Measurements from ENCODE around the gene NINJ1.

Gene NINJ1, protein sequence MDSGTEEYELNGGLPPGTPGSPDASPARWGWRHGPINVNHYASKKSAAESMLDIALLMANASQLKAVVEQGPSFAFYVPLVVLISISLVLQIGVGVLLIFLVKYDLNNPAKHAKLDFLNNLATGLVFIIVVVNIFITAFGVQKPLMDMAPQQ

DNA sequence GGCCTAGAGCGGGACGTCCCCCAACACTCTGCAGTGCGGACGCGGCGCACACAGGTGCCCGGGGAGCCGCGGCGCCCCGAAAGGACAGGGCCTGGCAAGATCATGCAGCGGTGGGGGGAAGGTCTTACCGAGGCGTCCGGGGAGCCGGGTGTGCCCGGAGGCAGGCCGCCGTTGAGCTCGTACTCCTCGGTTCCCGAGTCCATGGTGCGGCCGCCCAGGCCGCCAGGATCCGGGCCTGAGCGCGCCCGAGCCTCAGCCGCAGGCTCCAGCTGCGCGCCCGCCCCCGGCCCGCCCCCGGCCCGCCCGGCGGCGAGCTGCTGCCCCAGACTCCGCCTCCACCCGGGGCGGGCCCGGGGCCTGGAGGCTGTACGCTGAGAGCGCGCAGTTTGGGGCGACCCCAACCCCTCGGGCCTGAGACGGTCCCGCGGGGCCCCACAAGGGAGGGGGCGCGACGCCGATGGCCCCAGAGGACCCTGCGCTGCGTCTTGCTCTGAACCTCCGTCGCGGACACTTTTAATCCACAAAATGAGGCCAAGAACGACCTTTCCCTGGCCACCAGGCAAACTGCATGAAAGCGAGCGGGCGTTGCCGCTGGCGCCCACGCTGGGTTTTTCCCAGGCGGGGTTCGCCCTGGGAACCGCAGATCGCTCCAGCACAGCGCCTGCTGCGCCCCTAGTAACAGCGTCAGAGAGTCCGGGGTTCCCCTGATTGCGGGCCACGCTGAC, at the start of gene NINJ1:
Gene NINJ1, minus strand, starts transcription at position 237 of the 725 bp plus-strand sequence. Its CDS starts 34 bp downstream, at position 203.
- TF ChIP-seq, protein P1, sequence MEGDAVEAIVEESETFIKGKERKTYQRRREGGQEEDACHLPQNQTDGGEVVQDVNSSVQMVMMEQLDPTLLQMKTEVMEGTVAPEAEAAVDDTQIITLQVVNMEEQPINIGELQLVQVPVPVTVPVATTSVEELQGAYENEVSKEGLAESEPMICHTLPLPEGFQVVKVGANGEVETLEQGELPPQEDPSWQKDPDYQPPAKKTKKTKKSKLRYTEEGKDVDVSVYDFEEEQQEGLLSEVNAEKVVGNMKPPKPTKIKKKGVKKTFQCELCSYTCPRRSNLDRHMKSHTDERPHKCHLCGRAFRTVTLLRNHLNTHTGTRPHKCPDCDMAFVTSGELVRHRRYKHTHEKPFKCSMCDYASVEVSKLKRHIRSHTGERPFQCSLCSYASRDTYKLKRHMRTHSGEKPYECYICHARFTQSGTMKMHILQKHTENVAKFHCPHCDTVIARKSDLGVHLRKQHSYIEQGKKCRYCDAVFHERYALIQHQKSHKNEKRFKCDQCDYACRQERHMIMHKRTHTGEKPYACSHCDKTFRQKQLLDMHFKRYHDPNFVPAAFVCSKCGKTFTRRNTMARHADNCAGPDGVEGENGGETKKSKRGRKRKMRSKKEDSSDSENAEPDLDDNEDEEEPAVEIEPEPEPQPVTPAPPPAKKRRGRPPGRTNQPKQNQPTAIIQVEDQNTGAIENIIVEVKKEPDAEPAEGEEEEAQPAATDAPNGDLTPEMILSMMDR (IDR thresholded peaks at IDR 0.05; ENCODE audit: insufficient read depth, low read depth, low read length, missing control alignments), result no peak
- H3K4me3 ChIP-seq (ENCODE audit: low read length), result peak within 1 kb of the TSS; percentile 62
- peak; percentile 80 for DNase-seq (ENCODE audit: low read depth)

DNA sequence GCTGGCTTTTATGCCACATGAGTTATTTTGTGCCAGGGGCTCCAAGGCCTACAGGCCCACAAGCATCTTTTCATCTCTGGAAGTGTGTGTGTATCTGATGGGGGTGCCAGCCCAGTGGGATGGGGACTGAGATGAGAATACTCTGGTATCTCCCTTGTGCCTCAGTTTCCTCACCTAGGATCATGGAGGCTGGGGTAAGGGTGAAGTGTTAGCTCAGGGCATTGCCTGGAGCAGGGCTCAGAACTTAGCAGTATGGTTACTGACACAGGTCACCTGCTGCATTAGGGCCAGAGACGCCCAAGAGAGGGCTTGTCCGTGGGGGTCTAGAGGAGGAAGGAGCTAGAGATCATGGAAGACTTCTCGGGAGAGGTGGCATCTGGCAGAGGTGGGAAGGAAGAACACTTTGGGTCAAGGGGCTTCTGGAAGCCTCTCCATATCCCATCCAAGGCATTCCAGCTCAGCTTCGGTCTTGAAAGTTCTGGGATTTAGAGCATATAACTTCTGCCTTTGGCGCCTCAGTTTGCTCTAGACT, 49.1 kb upstream of the NINJ1 start:
- no peak for DNase-seq (ENCODE audit: low read depth)
- H3K4me3 ChIP-seq (ENCODE audit: low read length), result no peak overlapping the region
- TF ChIP-seq, protein P1 (IDR thresholded peaks at IDR 0.05; ENCODE audit: insufficient read depth, low read depth, low read length, missing control alignments), result no peak

DNA sequence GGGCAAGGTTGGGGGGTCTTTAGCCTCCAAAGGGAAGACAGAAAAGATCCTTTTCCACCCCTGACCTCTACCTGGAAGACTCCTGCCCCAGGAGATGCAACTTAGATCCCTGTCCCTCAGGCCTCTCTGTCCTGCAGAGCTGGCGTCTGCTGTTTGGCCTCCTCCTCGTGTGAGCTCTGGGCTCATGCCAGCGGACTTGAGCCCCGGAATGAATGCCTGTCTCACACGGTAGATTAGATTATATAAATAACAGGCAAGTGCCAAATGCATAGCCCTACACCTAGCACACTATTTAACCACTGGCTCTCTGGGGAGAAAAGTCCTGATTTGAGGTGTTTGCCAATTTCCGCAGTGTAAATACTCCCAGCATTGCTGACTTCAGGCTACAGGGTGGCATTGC, 48.5 kb upstream of the NINJ1 start:
- DNase-seq (ENCODE audit: low read depth), result no peak
- H3K4me3 ChIP-seq (ENCODE audit: low read length), result no peak overlapping the region
- TF ChIP-seq, protein P1 (IDR thresholded peaks at IDR 0.05; ENCODE audit: insufficient read depth, low read depth, low read length, missing control alignments), result no peak

DNA sequence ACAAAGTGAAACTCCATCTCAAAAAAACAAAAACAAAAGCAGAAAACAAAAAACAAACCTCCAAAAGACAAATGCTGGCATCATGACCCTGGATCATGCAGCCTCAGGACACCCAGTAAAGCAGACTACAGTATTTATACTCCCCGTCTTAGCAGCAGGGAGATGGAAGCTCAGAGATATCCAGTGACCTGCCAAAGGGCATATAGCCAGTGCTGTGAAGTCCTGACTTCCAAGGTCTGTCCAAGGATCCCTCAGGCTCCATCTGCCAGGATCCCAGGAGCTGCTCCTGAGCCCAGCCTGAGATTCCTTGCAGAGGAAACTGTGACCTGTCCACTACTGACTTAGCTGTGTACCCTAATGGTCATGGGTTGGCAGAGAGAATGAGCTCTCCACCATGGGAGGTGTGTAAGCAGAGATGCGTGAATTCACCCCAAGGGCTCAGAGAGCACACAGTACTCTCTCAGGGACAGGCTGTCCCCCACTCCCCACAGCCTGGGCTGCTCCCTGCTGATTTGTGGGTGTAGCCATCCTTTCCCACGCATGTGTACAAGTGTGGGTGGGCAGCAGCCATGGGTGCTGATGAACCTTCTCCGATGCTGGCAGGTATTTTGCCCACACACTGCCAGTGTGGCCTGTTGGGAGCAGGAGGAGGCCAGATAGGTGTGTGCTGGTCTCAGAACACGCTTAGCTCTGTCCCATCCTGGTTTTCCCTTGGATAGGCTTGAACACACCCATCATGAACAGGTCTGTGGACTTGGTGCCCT, 47.8 kb upstream of the NINJ1 start:
- TF ChIP-seq, protein P1 (IDR thresholded peaks at IDR 0.05; ENCODE audit: insufficient read depth, low read depth, low read length, missing control alignments), result no peak
- no peak overlapping the region for H3K4me3 ChIP-seq (ENCODE audit: low read length)
- no peak for DNase-seq (ENCODE audit: low read depth)

DNA sequence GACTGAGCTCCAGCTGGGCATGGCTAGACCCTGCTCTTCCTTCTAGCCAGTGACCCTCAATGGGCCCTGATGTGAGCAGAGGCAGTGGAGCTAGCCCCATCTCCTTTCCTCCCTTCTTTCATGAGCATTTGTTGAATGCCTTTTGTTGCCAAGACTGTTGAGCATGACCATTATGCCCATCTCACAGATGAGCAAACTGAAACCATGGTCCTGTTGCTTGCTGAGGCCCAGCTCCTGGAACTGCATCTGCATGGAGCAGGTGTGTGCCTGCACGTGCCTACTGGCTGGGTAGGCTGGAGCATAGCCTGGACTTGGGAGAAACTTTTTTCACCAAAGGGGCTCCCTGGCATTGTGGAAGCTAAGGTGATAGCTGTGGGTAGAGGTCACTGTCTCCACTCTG, 46.9 kb upstream of the NINJ1 start:
- DNase-seq (ENCODE audit: low read depth), result no peak
- H3K4me3 ChIP-seq (ENCODE audit: low read length), result no peak overlapping the region
- TF ChIP-seq, protein P1 (IDR thresholded peaks at IDR 0.05; ENCODE audit: insufficient read depth, low read depth, low read length, missing control alignments), result no peak

DNA sequence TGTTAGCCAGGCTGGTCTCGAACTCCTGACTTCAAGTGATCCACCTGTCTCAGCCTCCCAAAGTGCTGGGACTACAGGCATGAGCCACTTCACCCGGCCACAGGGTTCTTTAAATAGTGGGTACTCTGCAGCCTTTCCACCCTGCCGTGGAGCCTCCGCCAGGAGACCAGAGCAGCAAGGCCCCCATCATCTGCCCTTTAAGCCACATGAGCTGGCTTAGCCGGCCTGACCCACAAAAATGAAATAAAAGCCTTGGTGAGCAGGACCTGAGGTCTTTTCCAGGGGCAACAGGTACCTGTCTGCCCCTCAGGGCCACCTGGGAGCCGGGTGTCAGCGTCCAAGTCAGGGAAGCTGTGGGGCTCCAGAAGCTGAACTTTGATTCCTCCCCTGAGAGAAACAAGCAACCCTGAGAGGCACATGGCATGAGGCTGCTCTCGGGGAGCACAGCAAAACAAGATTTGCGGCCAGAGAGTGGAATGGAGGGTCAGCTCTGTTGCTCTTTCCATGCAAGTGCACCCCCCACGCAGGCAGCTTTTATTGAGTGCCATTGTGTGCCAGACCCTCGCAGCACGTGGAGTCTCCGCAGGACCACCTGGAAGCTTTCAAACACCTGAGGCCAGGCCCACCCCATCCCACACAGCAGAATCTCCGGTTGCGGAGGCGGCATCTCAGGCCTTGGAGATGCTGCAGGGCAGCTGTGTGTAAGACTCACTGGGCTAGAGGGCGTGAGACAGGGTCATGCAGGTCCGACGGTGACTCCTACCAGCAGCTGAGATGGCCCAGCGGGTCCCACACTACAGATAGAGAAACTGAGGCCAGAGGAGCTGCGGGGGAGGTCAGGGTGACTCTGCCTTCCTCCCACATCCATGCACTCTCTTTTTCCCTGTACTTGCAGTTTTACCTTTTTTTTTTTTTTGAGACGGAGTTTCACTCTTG, 45.1 kb upstream of the NINJ1 start:
- H3K4me3 ChIP-seq (ENCODE audit: low read length), result no peak overlapping the region
- no peak for DNase-seq (ENCODE audit: low read depth)
- TF ChIP-seq, protein P1 (IDR thresholded peaks at IDR 0.05; ENCODE audit: insufficient read depth, low read depth, low read length, missing control alignments), result no peak
